Heart left ventricle (tissue), 16 donors: Measurements from ENCODE around the gene TRIM44. TPM values are rescaled to one million over a fixed set of nuclear protein-coding genes. Genes with fewer than 3 reads are reported as not detected.

Experiments
- ATAC-seq, 4 donors: fragments of 200-7000 bp; cut with Tn5 transposase; one replicate each; pipeline ENCODE4 v1.9.1; 2020 to 2022; ENCODE audit warnings: moderate library complexity in 4 of 4, mild to moderate bottlenecking in 3 of 4, moderate number of reproducible peaks in 1 of 4
- DNase-seq, 5 donors: peaks; one replicate each; pipeline ENCODE4 v3.0.0-alpha.2; 2020
- H3K27ac ChIP-seq, 12 donors: fragments of 200-600 bp; sonication (generic) in 4 of 12; one replicate each; pipeline versions ENCODE4 v1.5.0 to v1.8.0; 2016 to 2022; ENCODE audit warnings: mild to moderate bottlenecking in 2 of 12
- H3K27me3 ChIP-seq, 9 donors: fragments of 200-600 bp; sonication (generic) in 2 of 9; one replicate each; pipeline versions ENCODE4 v1.5.1 to v1.8.0; 2016 to 2022; ENCODE audit warnings: mild to moderate bottlenecking in 3 of 9
- H3K36me3 ChIP-seq, 9 donors: fragments of 200-600 bp; sonication (generic) in 2 of 9; one replicate each; pipeline versions ENCODE4 v1.5.0 to v1.8.0; 2018 to 2022; ENCODE audit warnings: mild to moderate bottlenecking in 2 of 9
- H3K4me1 ChIP-seq, 12 donors: fragments of 200-600 bp; sonication (generic) in 4 of 12; one replicate each; pipeline versions ENCODE4 v1.5.0 to v1.8.0; 2016 to 2022; ENCODE audit warnings: mild to moderate bottlenecking in 3 of 12
- H3K4me3 ChIP-seq, 12 donors: fragments of 200-600 bp; sonication (generic) in 4 of 12; one replicate each; pipeline versions ENCODE4 v1.5.0 to v1.8.0; 2017 to 2022; ENCODE audit warnings: mild to moderate bottlenecking in 9 of 12, moderate library complexity in 4 of 12
- H3K9me3 ChIP-seq, 12 donors: fragments of 200-600 bp; sonication (generic) in 4 of 12; one replicate each; pipeline versions ENCODE4 v1.5.0 to v1.8.0; 2016 to 2022; ENCODE audit warnings: mild to moderate bottlenecking in 1 of 12
- POLR2A ChIP-seq, 2 donors: fragments of 450-650 bp; IDR thresholded peaks; one replicate each; pipeline ENCODE4 v1.6.1; 2017; ENCODE audit warnings: antibody characterized with exemption in 2 of 2, mild to moderate bottlenecking in 2 of 2, moderate library complexity in 2 of 2
- WGBS, 4 donors: extraction: QIAGEN DNeasy Blood & Tissue Kit in 2 of 4; methylation state at CpG; one replicate each; pipeline versions ENCODE4 v1.1.5 to v1.1.7; 2013 to 2018; 5-methylcytosine and 5-hydroxymethylcytosine counted together
- intact Hi-C, 10 donors: fragments of 100-400 bp; cut with DNase I; formaldehyde crosslinking; loops; one replicate each; pipeline versions ENCODE4 v1.11.1 to v1.14.2; 2022
- polyA plus RNA-seq, 2 donors: library from polyadenylated mRNA; stranded (reverse); fragments of 200-250 nt; gene quantifications; one replicate each; pipeline ENCODE4 v1.2.3, GENCODE V29; 2013
- total RNA-seq, 9 donors: library from RNA; depleted of rRNA in 2 of 9; stranded (reverse); fragments of >200 nt in 2 of 9; fragmentation: NEBNext Ultra II Directional in 3 of 9; extraction: Animal tissue kit (Norgen Biotek cat#: 25700) in 3 of 9; gene quantifications; one replicate each; pipeline versions ENCODE4 v1.1.0 to v1.2.4, GENCODE V29; 2016 to 2023
- TF ChIP-seq, protein P1 (sequence below), 12 donors: fragments of 200-600 bp; sonication (generic) in 4 of 12; IDR thresholded peaks; one replicate each; pipeline versions ENCODE4 v1.5.0 to v1.8.0; 2018 to 2022; ENCODE audit warnings: antibody characterized with exemption in 12 of 12, mild to moderate bottlenecking in 5 of 12
- donor health status: ischemic (EF 13 %, LVEDD 7.1; RV severe dilation, severe dysfunction).
- donor health status: healthy with polysubstance abuse.
- donor health status: DM: no; HTN: yes; CAD: no.
- donor health status: DM: no; HTN: no; CAD: no.
- donor health status: ischemic (EF 25% LVEDD 6.9; RV normal size, moderate dysfunction).
- donor health status: ischemic (EF 25% LVEDD 5.7; RV mildly dilated, moderate dysfunction).
- donor health status: healthy.
- donor health status: DM: yes; HTN: yes; CAD: no.
- donor health status: ischemic (EF 35%, LVEDD 5.7; RV mildly dilated, moderate dysfunction).
- donor health status: nonischemic (EF 11% LVEDD 7.7; RV severe dilation, severe dysfunction).
- donor health status: DM: yes; HTN: yes; CAD: no.
- donor health status: PGD.
- donor health status: ischemic (EF 29% LVEDD 5.4; RV normal size, mild dysfunction).
- donor health status: nonischemic (EF 23%, LVEDD 6.1; RV moderate dilation, normal function).

Gene TRIM44
- total and polyA plus RNA-seq, 11 donors = 7.9 to 55.3 (median 44.1) TPM

DNA sequence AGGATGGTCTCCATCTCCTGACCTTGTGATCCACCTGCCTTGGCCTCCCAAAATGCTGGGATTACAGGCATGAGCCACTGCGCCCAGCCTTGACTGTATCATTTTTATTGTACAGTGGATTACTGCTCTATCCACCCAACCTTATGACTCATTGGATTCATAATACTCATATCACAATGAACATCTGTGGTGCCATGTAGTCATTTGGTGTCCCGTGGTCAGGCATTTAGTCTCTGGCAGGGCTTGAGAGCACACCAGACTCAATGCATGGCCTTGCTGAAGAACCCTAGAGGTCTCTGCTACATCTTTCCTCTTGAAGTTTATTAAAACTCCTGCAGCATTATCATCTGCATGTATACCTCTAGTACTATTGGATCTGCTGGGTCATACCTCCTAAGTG, 183.3 kb downstream of the TRIM44 start:
- H3K36me3 ChIP-seq = no peaks in the 10 kb centered on the region
- H3K4me3 ChIP-seq = no peak overlapping the region
- intact Hi-C loops = no loop called here
- peaks cover 0 to 3% (median 0%) of the 10 kb centered on the region in 9 donors for H3K27me3 ChIP-seq
- no peak for DNase-seq
- WGBS, 4 donors = 94 to 97% (median 96%) methylated on average over 2 of the region's 2 CpGs
- no peak overlapping the region for H3K27ac ChIP-seq
- ATAC-seq = no peak
- H3K4me1 ChIP-seq = no peaks in the 10 kb centered on the region
- H3K9me3 ChIP-seq = no peaks in the 10 kb centered on the region
- no peak for TF ChIP-seq POLR2A (IDR thresholded peaks at IDR 0.05)
- TF ChIP-seq, protein P1, sequence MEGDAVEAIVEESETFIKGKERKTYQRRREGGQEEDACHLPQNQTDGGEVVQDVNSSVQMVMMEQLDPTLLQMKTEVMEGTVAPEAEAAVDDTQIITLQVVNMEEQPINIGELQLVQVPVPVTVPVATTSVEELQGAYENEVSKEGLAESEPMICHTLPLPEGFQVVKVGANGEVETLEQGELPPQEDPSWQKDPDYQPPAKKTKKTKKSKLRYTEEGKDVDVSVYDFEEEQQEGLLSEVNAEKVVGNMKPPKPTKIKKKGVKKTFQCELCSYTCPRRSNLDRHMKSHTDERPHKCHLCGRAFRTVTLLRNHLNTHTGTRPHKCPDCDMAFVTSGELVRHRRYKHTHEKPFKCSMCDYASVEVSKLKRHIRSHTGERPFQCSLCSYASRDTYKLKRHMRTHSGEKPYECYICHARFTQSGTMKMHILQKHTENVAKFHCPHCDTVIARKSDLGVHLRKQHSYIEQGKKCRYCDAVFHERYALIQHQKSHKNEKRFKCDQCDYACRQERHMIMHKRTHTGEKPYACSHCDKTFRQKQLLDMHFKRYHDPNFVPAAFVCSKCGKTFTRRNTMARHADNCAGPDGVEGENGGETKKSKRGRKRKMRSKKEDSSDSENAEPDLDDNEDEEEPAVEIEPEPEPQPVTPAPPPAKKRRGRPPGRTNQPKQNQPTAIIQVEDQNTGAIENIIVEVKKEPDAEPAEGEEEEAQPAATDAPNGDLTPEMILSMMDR (IDR thresholded peaks at IDR 0.05) = no peak

DNA sequence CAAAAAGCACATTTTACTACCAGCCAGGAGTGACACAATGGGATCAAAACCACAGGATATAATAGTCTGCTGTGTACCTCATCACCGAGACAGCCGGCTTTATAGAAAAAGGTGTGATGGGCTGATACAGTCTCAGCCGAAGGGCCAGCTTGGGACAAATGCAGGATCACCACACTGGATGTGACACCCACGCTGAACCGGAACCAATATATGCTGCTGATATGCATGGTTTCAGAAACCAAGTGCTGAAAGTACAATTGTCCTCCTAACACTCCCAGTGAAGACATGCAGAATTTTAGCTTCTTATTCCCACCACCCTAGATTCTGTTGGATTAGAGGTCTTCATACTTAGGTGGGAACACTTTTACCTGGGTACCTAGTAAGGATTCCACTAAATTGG, 184.3 kb downstream of the TRIM44 start:
- 92 to 100% (median 96%) methylated on average over 5 of the region's 5 CpGs for WGBS, 4 donors
- Histone ChIP-seq H3K27ac (no peak overlapping the region), H3K27me3 (peaks cover 0 to 3% (median 0%) of the 10 kb centered on the region in 9 donors), H3K4me1 (peaks cover 0 to 6% (median 0%) of the 10 kb centered on the region in 12 donors), H3K9me3 (no peaks in the 10 kb centered on the region), H3K4me3 (no peak overlapping the region), H3K36me3 (no peaks in the 10 kb centered on the region)
- ATAC-seq (no peak), DNase-seq (no peak)
- no peak for TF ChIP-seq POLR2A (IDR thresholded peaks at IDR 0.05)
- TF ChIP-seq, protein P1 (IDR thresholded peaks at IDR 0.05) = no peak
- intact Hi-C loops = no loop called here

DNA sequence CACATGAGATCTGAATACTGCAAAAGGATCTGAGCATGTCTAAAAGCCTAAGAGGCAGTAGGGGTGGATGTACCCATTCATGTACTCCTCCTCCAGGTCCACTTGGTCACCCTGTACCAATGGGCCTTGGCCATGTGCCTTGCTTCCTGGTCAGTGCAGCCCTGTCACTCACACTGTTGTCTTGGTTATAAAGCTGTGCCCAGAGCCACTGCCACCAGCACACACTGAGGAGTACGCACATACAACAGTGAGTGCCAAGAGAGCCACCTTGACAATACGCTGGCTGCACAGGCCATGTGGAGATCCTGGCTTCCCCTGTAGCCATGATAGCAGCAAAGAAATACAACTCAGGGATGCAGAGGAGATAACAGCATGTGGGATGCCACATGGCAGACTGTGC, 184.9 kb downstream of the TRIM44 start:
- Histone ChIP-seq H3K27me3 (peaks cover 0 to 3% (median 0%) of the 10 kb centered on the region in 9 donors), H3K4me1 (peaks cover 0 to 12% (median 0%) of the 10 kb centered on the region in 12 donors), H3K36me3 (no peaks in the 10 kb centered on the region), H3K4me3 (no peak overlapping the region), H3K27ac (no peak overlapping the region), H3K9me3 (no peaks in the 10 kb centered on the region)
- TF ChIP-seq, protein P1 (IDR thresholded peaks at IDR 0.05) = no peak
- TF ChIP-seq POLR2A (IDR thresholded peaks at IDR 0.05) = no peak
- DNase-seq (no peak), ATAC-seq (no peak)
- intact Hi-C loops = no loop called here
- 56 to 75% (median 71%) methylated on average over 2 of the region's 2 CpGs for WGBS, 4 donors

DNA sequence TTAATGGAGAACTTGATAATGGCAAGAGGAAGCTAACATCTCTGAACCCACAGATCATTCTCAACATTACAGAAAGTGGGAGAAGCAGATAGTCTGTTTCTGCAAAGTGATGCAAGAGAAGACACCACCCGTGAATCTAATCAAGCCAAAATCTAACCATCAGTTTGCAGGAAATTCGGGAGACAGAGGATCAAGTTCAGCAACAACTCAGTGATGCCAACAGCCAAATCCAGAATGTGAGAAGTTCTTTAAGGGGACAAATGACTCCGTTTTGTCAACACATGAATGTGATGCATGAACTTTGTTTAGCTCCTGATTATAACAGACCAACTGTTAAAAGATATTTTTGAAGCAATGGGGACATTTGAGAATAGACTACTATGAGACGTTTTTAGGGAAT, 186.0 kb downstream of the TRIM44 start:
- H3K27ac ChIP-seq = no peak overlapping the region
- H3K27me3 ChIP-seq = peaks cover 0 to 3% (median 0%) of the 10 kb centered on the region in 9 donors
- no peak overlapping the region for H3K4me3 ChIP-seq
- WGBS, 4 donors = 57 to 70% (median 64%) methylated on average over 4 of the region's 4 CpGs
- no peak for TF ChIP-seq POLR2A (IDR thresholded peaks at IDR 0.05)
- TF ChIP-seq, protein P1 (IDR thresholded peaks at IDR 0.05) = no peak
- DNase-seq (no peak), ATAC-seq (no peak)
- H3K36me3 ChIP-seq = no peaks in the 10 kb centered on the region
- intact Hi-C loops = no loop called here
- peaks cover 0 to 16% (median 0%) of the 10 kb centered on the region in 12 donors for H3K4me1 ChIP-seq
- no peaks in the 10 kb centered on the region for H3K9me3 ChIP-seq
